OCI-LY1 (cell line): ENCODE measurements around the gene COMT.

ENCODE experiments used
- EZH2 ChIP-seq: fragments of 200-600 bp; sonication (generic), shearing (Covaris generic); IDR thresholded peaks from 2 replicates; pipeline ENCODE4 v1.8.0; 2017; ENCODE audit warnings: borderline replicate concordance, mixed run types, mild to moderate bottlenecking, antibody characterized with exemption, low read length, moderate library complexity, mixed read lengths
- TF ChIP-seq, protein P1 (sequence below): fragments of 200-600 bp; sonication (generic), shearing (Covaris generic); IDR thresholded peaks from 2 replicates; pipeline ENCODE4 v1.5.1; 2017; ENCODE audit warnings: mild to moderate bottlenecking, antibody characterized with exemption, low read length, moderate library complexity, mixed read lengths

DNA sequence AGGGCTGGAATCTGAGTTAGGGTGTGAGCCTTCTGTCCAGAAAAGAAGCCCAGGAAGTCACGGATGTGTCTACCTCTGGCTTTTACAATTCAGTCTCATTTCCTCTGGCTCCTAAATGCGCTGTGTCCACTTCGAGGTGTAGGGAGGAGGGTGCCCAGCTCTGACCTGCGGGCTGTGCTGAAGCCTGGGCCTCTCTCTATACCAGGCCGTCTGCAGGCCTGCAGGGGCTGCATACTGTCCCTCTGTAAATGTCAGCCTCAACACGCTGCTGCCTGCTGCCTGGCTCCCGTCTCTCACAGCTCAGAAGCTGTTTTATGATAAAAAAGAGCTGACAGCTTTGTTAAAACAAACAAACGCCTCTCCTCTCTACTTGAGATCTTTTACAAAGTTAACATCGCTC, 60.6 kb downstream of the COMT start:
- no peak for TF ChIP-seq EZH2
- TF ChIP-seq, protein P1, sequence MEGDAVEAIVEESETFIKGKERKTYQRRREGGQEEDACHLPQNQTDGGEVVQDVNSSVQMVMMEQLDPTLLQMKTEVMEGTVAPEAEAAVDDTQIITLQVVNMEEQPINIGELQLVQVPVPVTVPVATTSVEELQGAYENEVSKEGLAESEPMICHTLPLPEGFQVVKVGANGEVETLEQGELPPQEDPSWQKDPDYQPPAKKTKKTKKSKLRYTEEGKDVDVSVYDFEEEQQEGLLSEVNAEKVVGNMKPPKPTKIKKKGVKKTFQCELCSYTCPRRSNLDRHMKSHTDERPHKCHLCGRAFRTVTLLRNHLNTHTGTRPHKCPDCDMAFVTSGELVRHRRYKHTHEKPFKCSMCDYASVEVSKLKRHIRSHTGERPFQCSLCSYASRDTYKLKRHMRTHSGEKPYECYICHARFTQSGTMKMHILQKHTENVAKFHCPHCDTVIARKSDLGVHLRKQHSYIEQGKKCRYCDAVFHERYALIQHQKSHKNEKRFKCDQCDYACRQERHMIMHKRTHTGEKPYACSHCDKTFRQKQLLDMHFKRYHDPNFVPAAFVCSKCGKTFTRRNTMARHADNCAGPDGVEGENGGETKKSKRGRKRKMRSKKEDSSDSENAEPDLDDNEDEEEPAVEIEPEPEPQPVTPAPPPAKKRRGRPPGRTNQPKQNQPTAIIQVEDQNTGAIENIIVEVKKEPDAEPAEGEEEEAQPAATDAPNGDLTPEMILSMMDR = no peak
